GM03348 (cell line): ENCODE data around the gene GSC.
A peak's percentile ranks its signal among the peaks of the same experiment; 100 is the strongest.
"Not testable (repeated sequence)": the region's sequence is repeated elsewhere in the genome, so short reads cannot be mapped to it uniquely, and the experiment has no call there.

Experiments
- DNase-seq: peaks from one replicate; pipeline ENCODE4 v3.0.0; 2012; ENCODE audit warnings: low spot score

The GSC gene

GRCh38 chr14:94769391-94770250 is at the start of gene GSC:
Gene GSC, minus strand, starts transcription at chr14:94770113. Its CDS starts 98 bp downstream, at chr14:94770015.
- DNase-seq = peak; percentile 76

- DNase-seq = no peak
These were observed 49.6 kb upstream of the GSC start for GRCh38 chr14:94819531-94819930.

- no peak for DNase-seq
These were observed 46.2 kb upstream of the GSC start for GRCh38 chr14:94816113-94816512.

GRCh38 chr14:94805680-94806288 is 35.9 kb upstream of the GSC start:
- no peak for DNase-seq

GRCh38 chr14:94801225-94801624 is 31.3 kb upstream of the GSC start:
- DNase-seq = no peak

- not testable (repeated sequence) for DNase-seq
These were observed 30.9 kb upstream of the GSC start for GRCh38 chr14:94800764-94801163.

GRCh38 chr14:94797887-94798286 is 28.0 kb upstream of the GSC start:
- no peak for DNase-seq

- DNase-seq = no peak
These were observed 26.4 kb upstream of the GSC start for GRCh38 chr14:94796278-94796677.

- no peak for DNase-seq
These were observed 25.5 kb upstream of the GSC start for GRCh38 chr14:94795372-94795771.

- DNase-seq = no peak
These were observed 24.0 kb upstream of the GSC start for GRCh38 chr14:94793901-94794300.

GRCh38 chr14:94787655-94788054 is 17.7 kb upstream of the GSC start:
- no peak for DNase-seq

GRCh38 chr14:94787092-94787491 is 17.2 kb upstream of the GSC start:
- DNase-seq = no peak

GRCh38 chr14:94780536-94781399 is 10.9 kb upstream of the GSC start:
- no peak for DNase-seq

GRCh38 chr14:94779713-94780112 is 9.8 kb upstream of the GSC start:
- no peak for DNase-seq

GRCh38 chr14:94775871-94776210 is 5.9 kb upstream of the GSC start:
- no peak for DNase-seq

GRCh38 chr14:94775091-94775870 is 5.4 kb upstream of the GSC start:
- DNase-seq = no peak

- DNase-seq = no peak
These were observed 4.6 kb upstream of the GSC start for GRCh38 chr14:94774344-94775090.

- DNase-seq = no peak
These were observed 3.9 kb upstream of the GSC start for GRCh38 chr14:94773655-94774343.

GRCh38 chr14:94773061-94773648 is 3.2 kb upstream of the GSC start:
- no peak for DNase-seq

- no peak for DNase-seq
These were observed 2.6 kb upstream of the GSC start for GRCh38 chr14:94772548-94772947.
